ENCODE data around the gene PCK1.

Gene PCK1

DNA sequence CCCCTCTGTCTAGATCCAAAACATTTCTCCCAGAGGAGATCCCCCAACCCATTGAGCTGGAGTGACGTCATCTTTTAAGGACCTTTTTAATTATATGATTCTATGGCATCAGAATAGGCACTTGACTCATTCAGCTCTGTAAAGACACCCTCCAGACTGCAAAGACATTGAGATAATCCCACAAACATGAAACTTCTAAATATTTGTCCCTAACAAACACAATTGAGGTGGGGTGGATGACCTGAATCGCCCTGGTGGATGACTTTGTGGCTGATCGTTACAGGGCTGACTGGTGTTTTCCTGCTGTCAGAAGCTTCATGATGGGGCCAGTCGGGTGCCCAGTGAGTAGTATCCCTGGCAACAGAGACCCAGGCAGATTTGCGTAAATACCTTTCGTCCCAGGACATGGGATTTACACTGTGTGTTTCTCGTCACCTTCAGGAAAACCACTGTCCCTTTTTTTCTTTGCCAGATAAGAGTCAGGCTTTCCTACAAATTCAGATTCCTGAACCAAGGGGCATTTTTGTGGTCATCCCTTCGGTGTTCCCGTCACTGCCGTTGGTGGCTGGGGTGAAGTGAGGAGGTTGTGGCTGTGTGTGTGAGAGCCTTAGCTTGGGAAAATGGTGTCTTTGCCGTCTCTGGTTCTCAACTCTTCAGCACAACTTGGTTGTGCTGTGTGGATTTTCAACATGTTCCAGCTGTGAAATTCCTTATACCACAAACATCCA lies 5.3 kb upstream of the PCK1 start:
- no peak for TF ChIP-seq CTCF (IDR thresholded peaks at IDR 0.05; ENCODE audit: unreplicated experiment in 3 of 3)
- Mint-ChIP-seq H3K36me3 (ENCODE audit: low read depth) (no peaks in the 10 kb centered on the region), H3K9me3 (no peaks in the 10 kb centered on the region), H3K4me3 (no peak overlapping the region), H3K27me3 (ENCODE audit: low read depth) (peaks cover 68% of the 10 kb centered on the region), H3K27ac (no peak overlapping the region), H3K4me1 (peaks cover 6% of the 10 kb centered on the region)

DNA sequence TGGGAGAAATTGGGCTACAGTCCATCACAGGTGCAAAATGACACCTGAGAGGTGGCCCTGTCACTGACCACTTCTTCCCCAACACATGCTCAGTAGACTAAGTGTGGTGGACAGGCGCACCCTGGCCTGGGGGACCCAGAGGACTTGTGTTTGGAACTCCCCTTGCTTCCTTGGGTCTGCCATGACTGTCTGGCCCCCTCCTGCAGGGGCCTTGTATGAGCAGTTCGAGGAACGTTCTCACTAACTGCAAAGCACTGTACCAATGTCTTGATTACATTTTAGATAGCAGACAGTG lies 4.0 kb upstream of the PCK1 start:
- H3K36me3 Mint-ChIP-seq (ENCODE audit: low read depth): peaks cover 2% of the 10 kb centered on the region
- TF ChIP-seq CTCF (IDR thresholded peaks at IDR 0.05; ENCODE audit: unreplicated experiment in 3 of 3): no peak
- H3K27me3 Mint-ChIP-seq (ENCODE audit: low read depth): peaks cover 67% of the 10 kb centered on the region
- H3K9me3 Mint-ChIP-seq: no peaks in the 10 kb centered on the region
- no peak overlapping the region for H3K4me3 Mint-ChIP-seq
- no peak overlapping the region for H3K27ac Mint-ChIP-seq
- H3K4me1 Mint-ChIP-seq: peaks cover 12% of the 10 kb centered on the region

- Mint-ChIP-seq H3K4me3 (no peak overlapping the region), H3K9me3 (no peaks in the 10 kb centered on the region), H3K27ac (no peak overlapping the region), H3K4me1 (peaks cover 12% of the 10 kb centered on the region), H3K27me3 (ENCODE audit: low read depth) (peaks cover 64% of the 10 kb centered on the region), H3K36me3 (ENCODE audit: low read depth) (peaks cover 8% of the 10 kb centered on the region)
- TF ChIP-seq CTCF (IDR thresholded peaks at IDR 0.05; ENCODE audit: unreplicated experiment in 3 of 3): no peak
Measured at GRCh38 chr20:57557926-57558613, 2.8 kb upstream of the PCK1 start.

- TF ChIP-seq CTCF (IDR thresholded peaks at IDR 0.05; ENCODE audit: unreplicated experiment in 3 of 3): no peak
- peaks cover 64% of the 10 kb centered on the region for H3K27me3 Mint-ChIP-seq (ENCODE audit: low read depth)
- no peak overlapping the region for H3K27ac Mint-ChIP-seq
- H3K4me3 Mint-ChIP-seq: no peak overlapping the region
- H3K4me1 Mint-ChIP-seq: peaks cover 12% of the 10 kb centered on the region
- H3K9me3 Mint-ChIP-seq: no peaks in the 10 kb centered on the region
- H3K36me3 Mint-ChIP-seq (ENCODE audit: low read depth): peaks cover 8% of the 10 kb centered on the region
Measured at GRCh38 chr20:57558614-57559288, 2.2 kb upstream of the PCK1 start.

- no peaks in the 10 kb centered on the region for H3K9me3 Mint-ChIP-seq
- peaks cover 8% of the 10 kb centered on the region for H3K36me3 Mint-ChIP-seq (ENCODE audit: low read depth)
- H3K4me1 Mint-ChIP-seq: peaks cover 12% of the 10 kb centered on the region
- TF ChIP-seq CTCF (IDR thresholded peaks at IDR 0.05; ENCODE audit: unreplicated experiment in 3 of 3): no peak
- H3K27me3 Mint-ChIP-seq (ENCODE audit: low read depth): peaks cover 64% of the 10 kb centered on the region
- no peak overlapping the region for H3K4me3 Mint-ChIP-seq
- H3K27ac Mint-ChIP-seq: no peak overlapping the region
Measured at GRCh38 chr20:57559289-57559634, 1.6 kb upstream of the PCK1 start.

All from nephron (organoid).